Liver (tissue), 9 donors: ENCODE measurements around the gene NLRP10. TPM values are rescaled to one million over a fixed set of nuclear protein-coding genes. Genes with fewer than 3 reads are reported as not detected.
A peak's percentile ranks its signal among the peaks of the same experiment; 100 is the strongest.
"Not testable (repeated sequence)": the region's sequence is repeated elsewhere in the genome, so short reads cannot be mapped to it uniquely, and the experiment has no call there.

Experiments
- DNase-seq: peaks from one replicate; pipeline ENCODE4 v3.0.0-alpha.2; 2017; ENCODE audit warnings: low spot score
- H3K27ac ChIP-seq, 2 donors: one replicate each; pipeline ENCODE4 v1.7.0; 2013; ENCODE audit warnings: inconsistent platforms in 2 of 2, low read length in 2 of 2, control low read depth in 1 of 2, low read depth in 1 of 2, mild to moderate bottlenecking in 1 of 2
- H3K27me3 ChIP-seq, 4 donors: one replicate each; pipeline versions ENCODE4 v1.6.1 to v1.7.0; 2013; ENCODE audit warnings: low read length in 3 of 4, inconsistent platforms in 1 of 4, mild to moderate bottlenecking in 1 of 4, moderate library complexity in 1 of 4; ENCODE audit not compliant: control insufficient read depth in 4 of 4, insufficient read depth in 4 of 4
- H3K36me3 ChIP-seq, 4 donors: one replicate each; pipeline versions ENCODE4 v1.6.1 to v1.7.0; 2013; ENCODE audit warnings: low read length in 3 of 4, mild to moderate bottlenecking in 3 of 4, low read depth in 1 of 4, moderate library complexity in 1 of 4; ENCODE audit not compliant: control insufficient read depth in 4 of 4, insufficient read depth in 3 of 4
- H3K4me1 ChIP-seq, 4 donors: one replicate each; pipeline versions ENCODE4 v1.6.1 to v1.7.0; 2013; ENCODE audit warnings: low read length in 3 of 4, mild to moderate bottlenecking in 3 of 4, moderate library complexity in 1 of 4; ENCODE audit not compliant: control insufficient read depth in 4 of 4, insufficient read depth in 4 of 4
- H3K4me3 ChIP-seq, 3 donors: one replicate each; pipeline versions ENCODE4 v1.6.1 to v1.7.0; 2013; ENCODE audit warnings: low read length in 3 of 3, control low read depth in 1 of 3, low read depth in 1 of 3, mild to moderate bottlenecking in 1 of 3
- H3K9ac ChIP-seq, 2 donors: one replicate each; pipeline ENCODE4 v1.7.0; 2013; ENCODE audit warnings: low read length in 2 of 2, mild to moderate bottlenecking in 2 of 2, moderate library complexity in 2 of 2, control low read depth in 1 of 2, low read depth in 1 of 2
- H3K9me3 ChIP-seq, 4 donors: one replicate each; pipeline versions ENCODE4 v1.6.1 to v1.7.0; 2013; ENCODE audit warnings: low read length in 3 of 4; ENCODE audit not compliant: control insufficient read depth in 4 of 4
- ATF3 ChIP-seq: IDR thresholded peaks from 2 replicates; pipeline ENCODE4 v1.6.1; 2016; ENCODE audit warnings: antibody characterized with exemption
- EGR1 ChIP-seq, 2 donors: IDR thresholded peaks; 2 replicates each; pipeline ENCODE4 v1.6.1; 2016 to 2018; ENCODE audit warnings: antibody characterized with exemption in 2 of 2, low read depth in 2 of 2
- FOXA1 ChIP-seq: IDR thresholded peaks from 2 replicates; pipeline ENCODE4 v1.6.1; 2016; ENCODE audit warnings: antibody characterized with exemption
- FOXA2 ChIP-seq: IDR thresholded peaks from 2 replicates; pipeline ENCODE4 v1.6.1; 2016; ENCODE audit warnings: antibody characterized with exemption
- GABPA ChIP-seq, 2 donors: IDR thresholded peaks in 1 of 2; conservative IDR thresholded peaks in 1 of 2; 2 replicates each; pipeline ENCODE4 v1.6.1; 2016; ENCODE audit warnings: antibody characterized with exemption in 2 of 2, mild to moderate bottlenecking in 1 of 2, moderate library complexity in 1 of 2
- HNF4A ChIP-seq, 2 donors: conservative IDR thresholded peaks; 2 replicates each; pipeline ENCODE4 v1.6.1; 2016; ENCODE audit warnings: antibody characterized with exemption in 2 of 2, mild to moderate bottlenecking in 2 of 2
- JUND ChIP-seq, 2 donors: IDR thresholded peaks; 2 replicates each; pipeline ENCODE4 v1.6.1; 2016; ENCODE audit warnings: antibody characterized with exemption in 2 of 2
- MAX ChIP-seq: IDR thresholded peaks from 2 replicates; pipeline ENCODE4 v1.6.1; 2016; ENCODE audit warnings: antibody characterized with exemption
- NR2F2 ChIP-seq: IDR thresholded peaks from 2 replicates; pipeline ENCODE4 v1.6.1; 2016; ENCODE audit warnings: antibody characterized with exemption
- RAD21 ChIP-seq, 2 donors: IDR thresholded peaks; 2 replicates each; pipeline ENCODE4 v1.6.1; 2016; ENCODE audit warnings: antibody characterized with exemption in 2 of 2, mild to moderate bottlenecking in 2 of 2
- RXRA ChIP-seq, 2 donors: IDR thresholded peaks; 2 replicates each; pipeline ENCODE4 v1.6.1; 2017 to 2018; ENCODE audit warnings: antibody characterized with exemption in 2 of 2, mild to moderate bottlenecking in 1 of 2
- SP1 ChIP-seq: IDR thresholded peaks from 2 replicates; pipeline ENCODE4 v1.6.1; 2018; ENCODE audit warnings: antibody characterized with exemption, mild to moderate bottlenecking
- TAF1 ChIP-seq: conservative IDR thresholded peaks from 2 replicates; pipeline ENCODE4 v1.6.1; 2016; ENCODE audit warnings: antibody characterized with exemption, mild to moderate bottlenecking
- YY1 ChIP-seq: IDR thresholded peaks from 2 replicates; pipeline ENCODE4 v1.6.1; 2016; ENCODE audit warnings: antibody characterized with exemption, mild to moderate bottlenecking
- ZBTB33 ChIP-seq: IDR thresholded peaks from 2 replicates; pipeline ENCODE4 v1.6.1; 2016; ENCODE audit warnings: antibody characterized with exemption
- WGBS: extraction: QIAGEN DNeasy Blood & Tissue Kit; methylation state at CpG from one replicate; pipeline ENCODE4 v1.1.7; 2013; 5-methylcytosine and 5-hydroxymethylcytosine counted together
- polyA plus RNA-seq, 2 donors: library from polyadenylated mRNA; stranded (reverse) in 1 of 2; unstranded in 1 of 2; fragments of 200-250 nt in 1 of 2; fragments of >200 nt in 1 of 2; fragmentation: Nextera tagmentation in 1 of 2; extraction: Ambion mirVana in 1 of 2; gene quantifications; one replicate each; pipeline versions ENCODE4 v1.2.1 to v1.2.3, GENCODE V29; 2013 to 2015
- total RNA-seq, 2 donors: library from RNA; depleted of rRNA; stranded (reverse); fragments of >200 nt; gene quantifications; one replicate each; pipeline ENCODE4 v1.2.3, GENCODE V29; 2014
- TF ChIP-seq, protein P1 (sequence below): IDR thresholded peaks from 2 replicates; pipeline ENCODE4 v1.6.1; 2016; ENCODE audit warnings: antibody characterized with exemption, mild to moderate bottlenecking
- TF ChIP-seq, protein P2 (sequence below): fragments of 150-350 bp; IDR thresholded peaks from 2 replicates; pipeline ENCODE4 v1.5.1; 2017; ENCODE audit warnings: improper control_type of control experiment, low read depth, low read length; ENCODE audit not compliant: missing input control
- donor health status: healthy.
- donor health status: healthy.
- donor health status: healthy.
- donor health status: healthy.
- donor health status: healthy.

Gene NLRP10
- total and polyA plus RNA-seq, 4 donors, result not detected

- Histone ChIP-seq H3K4me1 (peaks cover 0 to 5% (median under 1%) of the 10 kb centered on the region in 4 donors), H3K27me3 (no peaks in the 10 kb centered on the region), H3K4me3 (no peak overlapping the region), H3K36me3 (peaks cover 19 to 72% (median 62%) of the 10 kb centered on the region in 4 donors), H3K9ac (no peak overlapping the region), H3K9me3 (no peaks in the 10 kb centered on the region), H3K27ac (no peak overlapping the region)
- 76% methylated on average over 6 of the region's 6 CpGs for WGBS
- TF ChIP-seq GABPA (IDR thresholded peaks at IDR 0.05 in 1 of 2, conservative IDR thresholded peaks at IDR 0.05 in 1 of 2) (no peak), NR2F2 (no peak), HNF4A (conservative IDR thresholded peaks at IDR 0.05) (no peak), MAX (no peak), RAD21 (IDR thresholded peaks at IDR 0.05) (no peak)
- no peak for DNase-seq
Measured at GRCh38 chr11:7994581-7995278, 29.5 kb upstream of the NLRP10 start.

DNA sequence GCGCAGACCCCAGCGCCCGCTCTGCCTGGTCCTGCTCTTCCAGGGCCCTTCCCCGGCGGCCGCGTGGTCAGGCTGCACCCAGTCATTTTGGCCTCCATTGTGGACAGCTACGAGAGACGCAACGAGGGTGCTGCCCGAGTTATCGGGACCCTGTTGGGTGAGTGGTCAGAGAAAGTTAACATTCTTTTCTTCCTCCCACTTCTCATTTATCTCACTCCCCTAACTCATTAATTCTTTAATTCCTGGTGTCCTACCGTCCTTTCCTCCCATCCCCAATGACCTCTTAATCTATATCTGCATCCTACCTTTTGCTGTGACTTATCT is 22.3 kb upstream of the NLRP10 start:
- Histone ChIP-seq H3K4me1 (peaks cover 4 to 30% (median 24%) of the 10 kb centered on the region in 4 donors), H3K36me3 (peaks cover 4 to 11% (median 7%) of the 10 kb centered on the region in 4 donors), H3K9ac (peak overlapping the region; percentile 31 to 97), H3K27ac (peak overlapping the region in 1 of 2 donors; percentile 49), H3K4me3 (peak overlapping the region; percentile 71 to 99 (median 96))
- not testable (repeated sequence) for DNase-seq, H3K9me3 ChIP-seq, H3K27me3 ChIP-seq
- WGBS, result 7% methylated on average over 9 of the region's 13 CpGs

GRCh38 chr11:7986768-7987559 is 21.7 kb upstream of the NLRP10 start, which contains the start of gene EIF3F:
TSS of gene EIF3F (plus strand) at chr11:7987337. CDS start at chr11:7987353, 16 bp downstream.
- no peaks in the 10 kb centered on the region for H3K27me3 ChIP-seq
- no peaks in the 10 kb centered on the region for H3K9me3 ChIP-seq
- peaks cover 4 to 30% (median 24%) of the 10 kb centered on the region in 4 donors for H3K4me1 ChIP-seq
- DNase-seq, result peak; percentile 87
- TF ChIP-seq HNF4A (conservative IDR thresholded peaks at IDR 0.05), result peak; percentile 44 to 69
- TF ChIP-seq FOXA2, result no peak
- TF ChIP-seq, protein P1, sequence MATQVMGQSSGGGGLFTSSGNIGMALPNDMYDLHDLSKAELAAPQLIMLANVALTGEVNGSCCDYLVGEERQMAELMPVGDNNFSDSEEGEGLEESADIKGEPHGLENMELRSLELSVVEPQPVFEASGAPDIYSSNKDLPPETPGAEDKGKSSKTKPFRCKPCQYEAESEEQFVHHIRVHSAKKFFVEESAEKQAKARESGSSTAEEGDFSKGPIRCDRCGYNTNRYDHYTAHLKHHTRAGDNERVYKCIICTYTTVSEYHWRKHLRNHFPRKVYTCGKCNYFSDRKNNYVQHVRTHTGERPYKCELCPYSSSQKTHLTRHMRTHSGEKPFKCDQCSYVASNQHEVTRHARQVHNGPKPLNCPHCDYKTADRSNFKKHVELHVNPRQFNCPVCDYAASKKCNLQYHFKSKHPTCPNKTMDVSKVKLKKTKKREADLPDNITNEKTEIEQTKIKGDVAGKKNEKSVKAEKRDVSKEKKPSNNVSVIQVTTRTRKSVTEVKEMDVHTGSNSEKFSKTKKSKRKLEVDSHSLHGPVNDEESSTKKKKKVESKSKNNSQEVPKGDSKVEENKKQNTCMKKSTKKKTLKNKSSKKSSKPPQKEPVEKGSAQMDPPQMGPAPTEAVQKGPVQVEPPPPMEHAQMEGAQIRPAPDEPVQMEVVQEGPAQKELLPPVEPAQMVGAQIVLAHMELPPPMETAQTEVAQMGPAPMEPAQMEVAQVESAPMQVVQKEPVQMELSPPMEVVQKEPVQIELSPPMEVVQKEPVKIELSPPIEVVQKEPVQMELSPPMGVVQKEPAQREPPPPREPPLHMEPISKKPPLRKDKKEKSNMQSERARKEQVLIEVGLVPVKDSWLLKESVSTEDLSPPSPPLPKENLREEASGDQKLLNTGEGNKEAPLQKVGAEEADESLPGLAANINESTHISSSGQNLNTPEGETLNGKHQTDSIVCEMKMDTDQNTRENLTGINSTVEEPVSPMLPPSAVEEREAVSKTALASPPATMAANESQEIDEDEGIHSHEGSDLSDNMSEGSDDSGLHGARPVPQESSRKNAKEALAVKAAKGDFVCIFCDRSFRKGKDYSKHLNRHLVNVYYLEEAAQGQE, result peak; percentile 40
- TF ChIP-seq RXRA (IDR thresholded peaks at IDR 0.05), result peak; percentile 62
- TF ChIP-seq MAX, result peak; percentile 76
- peak; percentile 98 for TF ChIP-seq RAD21 (IDR thresholded peaks at IDR 0.05)
- peak; percentile 82 to 87 for TF ChIP-seq JUND (IDR thresholded peaks at IDR 0.05)
- TF ChIP-seq, protein P2, sequence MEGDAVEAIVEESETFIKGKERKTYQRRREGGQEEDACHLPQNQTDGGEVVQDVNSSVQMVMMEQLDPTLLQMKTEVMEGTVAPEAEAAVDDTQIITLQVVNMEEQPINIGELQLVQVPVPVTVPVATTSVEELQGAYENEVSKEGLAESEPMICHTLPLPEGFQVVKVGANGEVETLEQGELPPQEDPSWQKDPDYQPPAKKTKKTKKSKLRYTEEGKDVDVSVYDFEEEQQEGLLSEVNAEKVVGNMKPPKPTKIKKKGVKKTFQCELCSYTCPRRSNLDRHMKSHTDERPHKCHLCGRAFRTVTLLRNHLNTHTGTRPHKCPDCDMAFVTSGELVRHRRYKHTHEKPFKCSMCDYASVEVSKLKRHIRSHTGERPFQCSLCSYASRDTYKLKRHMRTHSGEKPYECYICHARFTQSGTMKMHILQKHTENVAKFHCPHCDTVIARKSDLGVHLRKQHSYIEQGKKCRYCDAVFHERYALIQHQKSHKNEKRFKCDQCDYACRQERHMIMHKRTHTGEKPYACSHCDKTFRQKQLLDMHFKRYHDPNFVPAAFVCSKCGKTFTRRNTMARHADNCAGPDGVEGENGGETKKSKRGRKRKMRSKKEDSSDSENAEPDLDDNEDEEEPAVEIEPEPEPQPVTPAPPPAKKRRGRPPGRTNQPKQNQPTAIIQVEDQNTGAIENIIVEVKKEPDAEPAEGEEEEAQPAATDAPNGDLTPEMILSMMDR, result peak; percentile 91
- TF ChIP-seq GABPA (IDR thresholded peaks at IDR 0.05 in 1 of 2, conservative IDR thresholded peaks at IDR 0.05 in 1 of 2), result peak; percentile 92 to 97
- peak; percentile 97 for TF ChIP-seq YY1
- no peak for TF ChIP-seq TAF1
- TF ChIP-seq FOXA1, result no peak
- peak; percentile 66 for TF ChIP-seq ZBTB33
- peak; percentile 84 for TF ChIP-seq SP1
- no peak for TF ChIP-seq NR2F2
- peak; percentile 57 for TF ChIP-seq ATF3
- peak in 1 of 2 donors; percentile 31 for TF ChIP-seq EGR1 (IDR thresholded peaks at IDR 0.05; ENCODE audit: low read depth in 2 of 2)
- H3K4me3 ChIP-seq, result peak within 1 kb of the TSS; percentile 71 to 99 (median 96)
- peak within 1 kb of the TSS; percentile 31 to 97 for H3K9ac ChIP-seq
- H3K27ac ChIP-seq, result peak within 1 kb of the TSS; percentile 41 to 49
- peaks cover 0 to 6% (median 2%) of the 10 kb centered on the region in 4 donors for H3K36me3 ChIP-seq
- 1% methylated on average over 47 of the region's 47 CpGs for WGBS
